Progenitor cell of endocrine pancreas (in vitro differentiated cells): Measurements from ENCODE around the gene ASPRV1. TPM values are rescaled to one million over a fixed set of nuclear protein-coding genes. Genes with fewer than 3 reads are reported as not detected.

Experiments
- DNase-seq: peaks from one replicate; pipeline ENCODE4 v3.0.0; 2021; ENCODE audit warnings: low spot score; ENCODE audit not compliant: unreplicated experiment
- H3K27ac Mint-ChIP-seq: 2 replicates; pipeline ENCODE4 v1.8.0; 2021; ENCODE audit warnings: mild to moderate bottlenecking, moderate library complexity, mixed read lengths
- H3K27me3 Mint-ChIP-seq: 2 replicates; pipeline ENCODE4 v1.8.0; 2021; ENCODE audit warnings: mixed read lengths
- H3K36me3 Mint-ChIP-seq: 2 replicates; pipeline ENCODE4 v1.8.0; 2022; ENCODE audit warnings: mixed read lengths; ENCODE audit not compliant: insufficient read depth
- H3K4me1 Mint-ChIP-seq: 2 replicates; pipeline ENCODE4 v1.8.0; 2021; ENCODE audit warnings: low read depth, mixed read lengths
- H3K4me3 Mint-ChIP-seq: 2 replicates; pipeline ENCODE4 v1.8.0; 2021; ENCODE audit warnings: low read depth, mild to moderate bottlenecking, moderate library complexity, mixed read lengths
- H3K9me3 Mint-ChIP-seq: 2 replicates; pipeline ENCODE4 v1.8.0; 2021; ENCODE audit warnings: low read depth, mixed read lengths
- total RNA-seq: library from RNA; stranded (reverse); gene quantifications from 2 replicates; pipeline ENCODE4 v1.2.1, GENCODE V29; 2021
- TF ChIP-seq, protein P1 (sequence below): fragments of 200-600 bp; sonication (generic); IDR thresholded peaks from one replicate; pipeline ENCODE4 v1.5.0; 2021; ENCODE audit warnings: antibody characterized with exemption, mild to moderate bottlenecking; ENCODE audit not compliant: unreplicated experiment

Gene ASPRV1
- total RNA-seq, 1 donor from 2014 or later, result 1.1 TPM

DNA sequence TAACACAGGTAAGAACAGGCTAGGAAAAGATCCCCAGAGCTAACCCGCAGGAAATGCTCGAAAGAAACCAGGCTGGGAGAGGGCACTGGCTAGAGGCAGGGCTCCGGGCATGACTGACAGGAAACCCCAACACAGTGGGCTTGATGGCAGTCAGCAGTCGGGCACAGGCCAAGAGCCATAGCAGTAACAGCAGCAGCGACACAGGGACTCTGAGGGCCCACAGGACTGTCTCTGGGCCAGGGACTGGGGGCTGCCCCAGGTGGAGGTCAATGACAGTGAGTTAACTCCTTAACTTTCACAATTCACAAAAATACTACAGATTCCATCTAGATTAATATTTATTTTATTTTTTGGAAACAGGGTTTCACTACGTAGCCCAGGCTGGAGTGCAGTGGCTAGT lies 37.3 kb upstream of the ASPRV1 start:
- peaks cover 9% of the 10 kb centered on the region for H3K36me3 Mint-ChIP-seq
- TF ChIP-seq, protein P1, sequence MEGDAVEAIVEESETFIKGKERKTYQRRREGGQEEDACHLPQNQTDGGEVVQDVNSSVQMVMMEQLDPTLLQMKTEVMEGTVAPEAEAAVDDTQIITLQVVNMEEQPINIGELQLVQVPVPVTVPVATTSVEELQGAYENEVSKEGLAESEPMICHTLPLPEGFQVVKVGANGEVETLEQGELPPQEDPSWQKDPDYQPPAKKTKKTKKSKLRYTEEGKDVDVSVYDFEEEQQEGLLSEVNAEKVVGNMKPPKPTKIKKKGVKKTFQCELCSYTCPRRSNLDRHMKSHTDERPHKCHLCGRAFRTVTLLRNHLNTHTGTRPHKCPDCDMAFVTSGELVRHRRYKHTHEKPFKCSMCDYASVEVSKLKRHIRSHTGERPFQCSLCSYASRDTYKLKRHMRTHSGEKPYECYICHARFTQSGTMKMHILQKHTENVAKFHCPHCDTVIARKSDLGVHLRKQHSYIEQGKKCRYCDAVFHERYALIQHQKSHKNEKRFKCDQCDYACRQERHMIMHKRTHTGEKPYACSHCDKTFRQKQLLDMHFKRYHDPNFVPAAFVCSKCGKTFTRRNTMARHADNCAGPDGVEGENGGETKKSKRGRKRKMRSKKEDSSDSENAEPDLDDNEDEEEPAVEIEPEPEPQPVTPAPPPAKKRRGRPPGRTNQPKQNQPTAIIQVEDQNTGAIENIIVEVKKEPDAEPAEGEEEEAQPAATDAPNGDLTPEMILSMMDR, result no peak
- no peaks in the 10 kb centered on the region for H3K4me1 Mint-ChIP-seq
- no peaks in the 10 kb centered on the region for H3K27me3 Mint-ChIP-seq
- no peaks in the 10 kb centered on the region for H3K9me3 Mint-ChIP-seq
- H3K27ac Mint-ChIP-seq, result no peak overlapping the region
- DNase-seq, result no peak
- no peak overlapping the region for H3K4me3 Mint-ChIP-seq

DNA sequence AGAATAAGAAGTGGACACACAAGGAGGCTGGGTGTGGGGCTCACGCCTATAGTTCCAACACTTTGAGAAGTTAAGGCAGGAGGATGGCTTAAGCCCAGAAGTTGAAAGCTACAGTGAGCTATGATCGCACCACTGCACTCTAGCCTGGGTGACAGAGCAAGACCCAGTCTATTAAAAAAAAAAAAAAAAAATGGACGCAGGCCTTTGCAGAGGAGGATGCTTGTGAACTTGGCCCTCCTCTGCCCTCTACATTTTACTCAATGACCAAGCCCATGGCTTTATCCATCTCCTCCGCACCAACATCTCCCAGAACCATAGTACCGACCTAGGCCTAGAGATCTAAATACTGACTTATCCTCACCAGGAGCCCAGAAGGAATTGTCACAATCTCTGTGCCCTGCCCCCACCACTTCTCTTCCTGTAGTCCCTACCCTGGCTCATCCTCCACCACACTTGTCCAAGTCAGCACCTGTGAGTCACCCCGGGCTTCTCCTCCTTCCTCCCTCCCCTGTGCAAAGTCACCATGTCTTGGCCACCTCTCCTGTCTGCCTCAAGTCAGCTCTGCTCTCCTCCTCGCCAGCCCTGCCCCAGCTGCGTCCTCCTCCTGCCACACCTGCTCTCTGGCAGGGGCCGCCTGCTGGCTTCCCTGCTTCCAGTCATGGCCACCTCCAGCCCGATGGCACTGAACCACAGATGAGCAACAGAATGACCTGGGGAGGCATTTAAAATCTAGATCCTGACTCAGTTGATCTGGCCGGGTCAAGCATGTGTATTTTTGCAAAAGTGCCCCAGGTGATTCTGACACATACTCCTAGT lies 35.8 kb upstream of the ASPRV1 start:
- no peak for DNase-seq
- Mint-ChIP-seq H3K36me3 (peaks cover 12% of the 10 kb centered on the region), H3K27me3 (no peaks in the 10 kb centered on the region), H3K27ac (no peak overlapping the region), H3K4me3 (no peak overlapping the region), H3K9me3 (no peaks in the 10 kb centered on the region), H3K4me1 (no peaks in the 10 kb centered on the region)
- TF ChIP-seq, protein P1, result no peak

DNA sequence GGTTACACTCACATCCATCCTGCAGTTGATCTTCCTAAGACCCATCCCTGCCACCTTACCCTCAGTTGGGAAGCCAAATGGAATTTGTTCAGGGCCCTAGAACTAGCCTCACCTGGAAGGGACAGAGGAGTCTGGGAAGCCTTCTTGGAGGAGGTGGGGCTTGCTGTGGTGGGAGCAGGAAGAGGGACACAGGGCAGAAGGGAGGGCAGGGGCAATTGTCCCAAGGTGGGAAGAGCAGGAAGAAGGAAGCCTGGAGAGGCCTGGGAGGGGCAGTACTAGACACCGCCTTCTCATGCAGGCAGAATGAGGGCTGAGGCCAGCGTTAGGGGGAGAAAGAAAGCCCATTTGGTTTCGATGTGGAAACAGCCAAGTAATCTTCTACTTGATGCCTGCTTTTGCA lies 34.1 kb upstream of the ASPRV1 start:
- DNase-seq, result no peak
- H3K36me3 Mint-ChIP-seq, result peaks cover 12% of the 10 kb centered on the region

DNA sequence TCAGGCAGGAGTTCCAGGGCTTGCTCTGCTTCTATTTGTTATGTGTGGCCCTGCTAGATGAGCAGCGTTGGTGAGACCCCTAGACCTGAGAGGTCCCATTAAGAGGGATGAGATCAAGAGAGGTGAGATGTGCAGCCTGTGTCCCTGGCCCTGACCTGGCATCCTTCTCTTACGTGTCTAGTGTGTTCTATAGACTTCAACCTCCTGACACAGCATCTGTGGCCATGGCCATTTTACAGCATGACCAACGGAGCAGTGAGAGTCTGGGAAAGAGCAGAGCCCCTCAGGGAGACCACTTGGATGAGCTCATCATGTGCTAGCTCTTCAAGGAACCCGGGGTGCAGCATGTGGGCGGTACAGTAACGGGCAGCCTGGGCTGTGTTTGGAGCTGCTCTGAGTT lies 32.7 kb upstream of the ASPRV1 start:
- H3K9me3 Mint-ChIP-seq, result no peaks in the 10 kb centered on the region
- no peak overlapping the region for H3K4me3 Mint-ChIP-seq
- H3K36me3 Mint-ChIP-seq, result peaks cover 12% of the 10 kb centered on the region
- no peaks in the 10 kb centered on the region for H3K4me1 Mint-ChIP-seq
- TF ChIP-seq, protein P1, result no peak
- no peaks in the 10 kb centered on the region for H3K27me3 Mint-ChIP-seq
- no peak for DNase-seq
- no peak overlapping the region for H3K27ac Mint-ChIP-seq

More for the DNA sequence above, 34.1 kb upstream of the ASPRV1 start:
- H3K4me1 Mint-ChIP-seq, result no peaks in the 10 kb centered on the region
- no peaks in the 10 kb centered on the region for H3K9me3 Mint-ChIP-seq
- TF ChIP-seq, protein P1, result no peak
- H3K27ac Mint-ChIP-seq, result peak overlapping the region; percentile 71
- H3K27me3 Mint-ChIP-seq, result no peaks in the 10 kb centered on the region
- no peak overlapping the region for H3K4me3 Mint-ChIP-seq

DNA sequence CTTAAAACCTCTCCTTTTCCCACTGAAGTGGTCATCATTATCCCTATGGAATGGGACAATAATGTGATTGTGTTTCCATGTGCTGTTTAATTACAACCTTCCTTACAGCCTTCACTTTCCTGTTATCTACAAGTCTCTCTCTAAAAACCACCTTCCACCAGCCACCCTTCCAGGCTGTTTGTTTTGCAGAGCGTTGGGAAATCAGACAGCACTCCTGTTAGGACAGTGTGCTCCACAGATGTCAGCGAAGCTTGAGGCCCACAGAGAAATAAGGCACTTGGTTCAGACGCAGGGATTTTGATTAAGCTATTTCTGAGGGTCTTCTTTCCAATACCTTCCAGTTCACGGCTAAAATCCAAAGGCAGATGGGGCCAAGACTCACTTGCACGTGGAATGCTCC lies 32.3 kb upstream of the ASPRV1 start:
- Mint-ChIP-seq H3K27ac (no peak overlapping the region), H3K9me3 (no peaks in the 10 kb centered on the region), H3K27me3 (no peaks in the 10 kb centered on the region), H3K4me3 (no peak overlapping the region), H3K4me1 (no peaks in the 10 kb centered on the region), H3K36me3 (peaks cover 12% of the 10 kb centered on the region)
- DNase-seq, result no peak
- TF ChIP-seq, protein P1, result no peak
